Right lobe of liver (tissue), 6 donors: ENCODE data around the gene PCDHAC1. TPM values are rescaled to one million over a fixed set of nuclear protein-coding genes. Genes with fewer than 3 reads are reported as not detected.

Experiments
- ATAC-seq, 4 donors: fragments of 200-7000 bp; cut with Tn5 transposase; one replicate each; pipeline ENCODE4 v1.9.1; 2020; ENCODE audit warnings: mild to moderate bottlenecking in 4 of 4, moderate library complexity in 4 of 4
- DNase-seq, 3 donors: peaks; one replicate each; pipeline ENCODE4 v3.0.0-alpha.2; 2020
- H3K27ac ChIP-seq, 3 donors: fragments of 200-600 bp; one replicate each; pipeline ENCODE4 v1.8.0; 2022
- H3K27me3 ChIP-seq, 2 donors: fragments of 200-600 bp; one replicate each; pipeline ENCODE4 v1.8.0; 2022
- H3K36me3 ChIP-seq, 4 donors: fragments of 200-600 bp; sonication (generic) in 1 of 4; one replicate each; pipeline versions ENCODE4 v1.5.1 to v1.8.0; 2017 to 2022; ENCODE audit warnings: control low read depth in 1 of 4
- H3K4me1 ChIP-seq, 4 donors: fragments of 200-600 bp; sonication (generic) in 1 of 4; one replicate each; pipeline versions ENCODE4 v1.5.1 to v1.8.0; 2017 to 2022; ENCODE audit warnings: control low read depth in 1 of 4
- H3K4me3 ChIP-seq, 3 donors: fragments of 200-600 bp; one replicate each; pipeline ENCODE4 v1.8.0; 2022
- H3K9me3 ChIP-seq, 4 donors: fragments of 200-600 bp; sonication (generic) in 1 of 4; one replicate each; pipeline versions ENCODE4 v1.5.1 to v1.8.0; 2017 to 2022; ENCODE audit warnings: control low read depth in 1 of 4
- POLR2A ChIP-seq: fragments of 450-650 bp; IDR thresholded peaks from one replicate; pipeline ENCODE4 v1.6.1; 2017; ENCODE audit warnings: antibody characterized with exemption, mild to moderate bottlenecking
- whole genome bisulfite sequencing: methylation state at CpG from one replicate; pipeline ENCODE4 v1.1.6; 2018; ENCODE audit warnings: low coverage, low lambda C conversion rate; ENCODE audit not compliant: insufficient coverage; ENCODE audit errors: missing lambda C conversion rate; 5-methylcytosine and 5-hydroxymethylcytosine counted together
- intact Hi-C, 2 donors: fragments of 100-400 bp; cut with DNase I; formaldehyde crosslinking; loops; one replicate each; pipeline versions ENCODE4 v1.11.2 to v1.14.1; 2022
- total RNA-seq, 6 experiments: library from RNA; depleted of rRNA in 2 of 6; stranded (reverse); fragments of >200 nt in 2 of 6; fragmentation: NEBNext Ultra II Directional in 3 of 6; extraction: Animal tissue kit (Norgen Biotek cat#: 25700) in 3 of 6; gene quantifications; one replicate each; pipeline versions ENCODE4 v1.1.0 to v1.2.4, GENCODE V29; 2016 to 2023
- TF ChIP-seq, protein P1 (sequence below), 4 donors: fragments of 200-600 bp in 3 of 4; fragments of 450-650 bp in 1 of 4; IDR thresholded peaks; one replicate each; pipeline versions ENCODE4 v1.5.1 to v1.8.0; 2016 to 2022; ENCODE audit warnings: antibody characterized with exemption in 4 of 4, mild to moderate bottlenecking in 2 of 4
- donor health status: DM: no; HTN: yes; CAD: no.
- donor health status: DM: no; HTN: no; CAD: no.
- donor health status: DM: no; HTN: no; CAD: no.
- donor health status: DM: no; HTN: yes; CAD: no.
- donor health status: DM: no; HTN: yes; CAD: no.

The PCDHAC1 gene
- total RNA-seq, 6 experiments from 2014 or later, result 0.18 to 0.86 (median 0.35) TPM

- intact Hi-C loops, result no loop called here
Measured at GRCh38 chr5:140946578-140946977, 20.5 kb downstream of the PCDHAC1 start.

GRCh38 chr5:140951636-140952035 is 25.5 kb downstream of the PCDHAC1 start:
- ATAC-seq, result peak in 2 of 4 donors; percentile 22 to 45
- WGBS, result 37% methylated on average over 6 of the region's 6 CpGs
- no peak for TF ChIP-seq POLR2A
- TF ChIP-seq, protein P1, sequence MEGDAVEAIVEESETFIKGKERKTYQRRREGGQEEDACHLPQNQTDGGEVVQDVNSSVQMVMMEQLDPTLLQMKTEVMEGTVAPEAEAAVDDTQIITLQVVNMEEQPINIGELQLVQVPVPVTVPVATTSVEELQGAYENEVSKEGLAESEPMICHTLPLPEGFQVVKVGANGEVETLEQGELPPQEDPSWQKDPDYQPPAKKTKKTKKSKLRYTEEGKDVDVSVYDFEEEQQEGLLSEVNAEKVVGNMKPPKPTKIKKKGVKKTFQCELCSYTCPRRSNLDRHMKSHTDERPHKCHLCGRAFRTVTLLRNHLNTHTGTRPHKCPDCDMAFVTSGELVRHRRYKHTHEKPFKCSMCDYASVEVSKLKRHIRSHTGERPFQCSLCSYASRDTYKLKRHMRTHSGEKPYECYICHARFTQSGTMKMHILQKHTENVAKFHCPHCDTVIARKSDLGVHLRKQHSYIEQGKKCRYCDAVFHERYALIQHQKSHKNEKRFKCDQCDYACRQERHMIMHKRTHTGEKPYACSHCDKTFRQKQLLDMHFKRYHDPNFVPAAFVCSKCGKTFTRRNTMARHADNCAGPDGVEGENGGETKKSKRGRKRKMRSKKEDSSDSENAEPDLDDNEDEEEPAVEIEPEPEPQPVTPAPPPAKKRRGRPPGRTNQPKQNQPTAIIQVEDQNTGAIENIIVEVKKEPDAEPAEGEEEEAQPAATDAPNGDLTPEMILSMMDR (IDR thresholded peaks at IDR 0.05), result no peak
- H3K9me3 ChIP-seq, result no peaks in the 10 kb centered on the region
- DNase-seq, result no peak
- no peak overlapping the region for H3K4me3 ChIP-seq
- no peaks in the 10 kb centered on the region for H3K4me1 ChIP-seq
- no peak overlapping the region for H3K27ac ChIP-seq
- no peaks in the 10 kb centered on the region for H3K27me3 ChIP-seq
- intact Hi-C loops, result no loop called here
- H3K36me3 ChIP-seq, result no peaks in the 10 kb centered on the region

More at GRCh38 chr5:140946578-140946977, 20.5 kb downstream of the PCDHAC1 start:
- Histone ChIP-seq H3K4me1 (no peaks in the 10 kb centered on the region), H3K4me3 (no peak overlapping the region), H3K36me3 (no peaks in the 10 kb centered on the region), H3K9me3 (no peaks in the 10 kb centered on the region), H3K27ac (no peak overlapping the region), H3K27me3 (no peaks in the 10 kb centered on the region)
- ATAC-seq (no peak), DNase-seq (no peak)
- TF ChIP-seq POLR2A, result no peak
- TF ChIP-seq, protein P1 (IDR thresholded peaks at IDR 0.05), result no peak
- 42% methylated on average over 2 of the region's 2 CpGs for WGBS

- intact Hi-C loops, result no loop called here
- 45% methylated on average over 2 of the region's 2 CpGs for WGBS
- DNase-seq (no peak), ATAC-seq (peak; percentile 23 to 48 (median 38))
- TF ChIP-seq, protein P1 (IDR thresholded peaks at IDR 0.05), result no peak
- TF ChIP-seq POLR2A, result no peak
- Histone ChIP-seq H3K9me3 (no peaks in the 10 kb centered on the region), H3K27ac (no peak overlapping the region), H3K4me1 (no peaks in the 10 kb centered on the region), H3K27me3 (no peaks in the 10 kb centered on the region), H3K4me3 (no peak overlapping the region), H3K36me3 (no peaks in the 10 kb centered on the region)
Measured at GRCh38 chr5:140953234-140953633, 27.1 kb downstream of the PCDHAC1 start.

- TF ChIP-seq POLR2A, result no peak
- TF ChIP-seq, protein P1 (IDR thresholded peaks at IDR 0.05), result no peak
- no peak overlapping the region for H3K27ac ChIP-seq
- ATAC-seq (no peak), DNase-seq (no peak)
- WGBS, result 71% methylated on average over 1 of the region's 1 CpG
- peaks cover 0 to 8% (median 0%) of the 10 kb centered on the region in 4 donors for H3K4me1 ChIP-seq
- peaks cover 0 to 5% of the 10 kb centered on the region in 2 donors for H3K27me3 ChIP-seq
- H3K9me3 ChIP-seq, result no peaks in the 10 kb centered on the region
- intact Hi-C loops, result no loop called here
- no peaks in the 10 kb centered on the region for H3K36me3 ChIP-seq
- no peak overlapping the region for H3K4me3 ChIP-seq
Measured at GRCh38 chr5:140962190-140962589, 36.1 kb downstream of the PCDHAC1 start.

GRCh38 chr5:140964356-140964755 is 38.3 kb downstream of the PCDHAC1 start:
- no peak overlapping the region for H3K4me3 ChIP-seq
- WGBS, result 55% methylated on average over 3 of the region's 3 CpGs
- H3K27me3 ChIP-seq, result peaks cover 0 to 5% of the 10 kb centered on the region in 2 donors
- TF ChIP-seq, protein P1 (IDR thresholded peaks at IDR 0.05), result no peak
- no peak for TF ChIP-seq POLR2A
- H3K36me3 ChIP-seq, result no peaks in the 10 kb centered on the region
- DNase-seq (no peak), ATAC-seq (no peak)
- intact Hi-C loops, result no loop called here
- no peaks in the 10 kb centered on the region for H3K9me3 ChIP-seq
- H3K27ac ChIP-seq, result no peak overlapping the region
- peaks cover 0 to 8% (median 0%) of the 10 kb centered on the region in 4 donors for H3K4me1 ChIP-seq
